Breast epithelium (tissue), 3 donors: ENCODE measurements around the gene ZNF485.

ENCODE experiments used
- CTCF ChIP-seq, 3 donors: fragments of 450-650 bp; IDR thresholded peaks; one replicate each; pipeline ENCODE4 v1.5.1; 2016 to 2017; ENCODE audit warnings: antibody characterized with exemption in 3 of 3, mild to moderate bottlenecking in 3 of 3, moderate library complexity in 3 of 3
- POLR2AphosphoS5 ChIP-seq, 3 donors: sonication (generic); formaldehyde crosslinking; IDR thresholded peaks; one replicate each; pipeline ENCODE4 v1.6.1; 2017; ENCODE audit warnings: antibody characterized with exemption in 3 of 3

- TF ChIP-seq CTCF (IDR thresholded peaks at IDR 0.05) (no peak), POLR2AphosphoS5 (IDR thresholded peaks at IDR 0.05) (no peak)
These were observed 38.0 kb downstream of the ZNF485 start for GRCh38 chr10:43644252-43644651.
